ENCODE results near the gene LIN9.

DNA sequence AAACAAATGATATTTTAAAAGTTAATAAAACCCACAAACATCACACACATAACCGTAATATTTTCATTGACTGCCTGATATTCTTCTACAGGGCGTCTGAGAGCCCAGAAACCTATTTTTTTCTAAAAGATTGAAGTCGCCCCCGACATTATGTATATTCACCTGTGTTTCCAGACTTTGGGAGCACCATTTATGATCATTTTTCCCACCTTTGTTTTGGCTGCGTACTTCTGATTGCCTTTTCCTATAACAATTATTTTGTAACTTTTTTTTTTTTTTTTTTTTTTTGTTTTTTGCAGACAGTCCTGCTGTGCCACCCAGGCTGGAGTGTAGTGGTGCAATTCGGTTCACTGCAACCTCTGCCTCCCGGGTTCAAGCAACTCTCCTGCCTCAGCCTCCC, 121.6 kb downstream of the LIN9 start:
- TF ChIP-seq, protein P1, sequence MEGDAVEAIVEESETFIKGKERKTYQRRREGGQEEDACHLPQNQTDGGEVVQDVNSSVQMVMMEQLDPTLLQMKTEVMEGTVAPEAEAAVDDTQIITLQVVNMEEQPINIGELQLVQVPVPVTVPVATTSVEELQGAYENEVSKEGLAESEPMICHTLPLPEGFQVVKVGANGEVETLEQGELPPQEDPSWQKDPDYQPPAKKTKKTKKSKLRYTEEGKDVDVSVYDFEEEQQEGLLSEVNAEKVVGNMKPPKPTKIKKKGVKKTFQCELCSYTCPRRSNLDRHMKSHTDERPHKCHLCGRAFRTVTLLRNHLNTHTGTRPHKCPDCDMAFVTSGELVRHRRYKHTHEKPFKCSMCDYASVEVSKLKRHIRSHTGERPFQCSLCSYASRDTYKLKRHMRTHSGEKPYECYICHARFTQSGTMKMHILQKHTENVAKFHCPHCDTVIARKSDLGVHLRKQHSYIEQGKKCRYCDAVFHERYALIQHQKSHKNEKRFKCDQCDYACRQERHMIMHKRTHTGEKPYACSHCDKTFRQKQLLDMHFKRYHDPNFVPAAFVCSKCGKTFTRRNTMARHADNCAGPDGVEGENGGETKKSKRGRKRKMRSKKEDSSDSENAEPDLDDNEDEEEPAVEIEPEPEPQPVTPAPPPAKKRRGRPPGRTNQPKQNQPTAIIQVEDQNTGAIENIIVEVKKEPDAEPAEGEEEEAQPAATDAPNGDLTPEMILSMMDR (IDR thresholded peaks at IDR 0.05 in 8 of 11, conservative IDR thresholded peaks at IDR 0.05 in 3 of 11), result no peak
- TF ChIP-seq POLR2A (IDR thresholded peaks at IDR 0.05) (no peak), POLR2AphosphoS5 (IDR thresholded peaks at IDR 0.05) (no peak)
